ENCODE results near the gene GRPEL1. TPM values are rescaled to one million over a fixed set of nuclear protein-coding genes. Genes with fewer than 3 reads are reported as not detected.

The GRPEL1 gene
- total and polyA plus RNA-seq, 8 donors = 7.7 to 15.6 (median 11.3) TPM

GRCh38 chr4:7076696-7077082, 8.8 kb upstream of the GRPEL1 start:
- DNase-seq (no peak), FAIRE-seq (no peak), ATAC-seq (no peak)

GRCh38 chr4:7075962-7076695, 8.3 kb upstream of the GRPEL1 start:
- intact Hi-C loops (cut with DNase I) = loop anchor here in 2 of 3 donors (5.0 to 10.0 kb wide), 2 partner anchors 171 to 174 kb away; partner anchors contain the start of gene TBC1D14 (in 1 of the 2)
- peak in 1 of 4 donors; percentile 28 for ATAC-seq
- TF ChIP-seq, protein P1, sequence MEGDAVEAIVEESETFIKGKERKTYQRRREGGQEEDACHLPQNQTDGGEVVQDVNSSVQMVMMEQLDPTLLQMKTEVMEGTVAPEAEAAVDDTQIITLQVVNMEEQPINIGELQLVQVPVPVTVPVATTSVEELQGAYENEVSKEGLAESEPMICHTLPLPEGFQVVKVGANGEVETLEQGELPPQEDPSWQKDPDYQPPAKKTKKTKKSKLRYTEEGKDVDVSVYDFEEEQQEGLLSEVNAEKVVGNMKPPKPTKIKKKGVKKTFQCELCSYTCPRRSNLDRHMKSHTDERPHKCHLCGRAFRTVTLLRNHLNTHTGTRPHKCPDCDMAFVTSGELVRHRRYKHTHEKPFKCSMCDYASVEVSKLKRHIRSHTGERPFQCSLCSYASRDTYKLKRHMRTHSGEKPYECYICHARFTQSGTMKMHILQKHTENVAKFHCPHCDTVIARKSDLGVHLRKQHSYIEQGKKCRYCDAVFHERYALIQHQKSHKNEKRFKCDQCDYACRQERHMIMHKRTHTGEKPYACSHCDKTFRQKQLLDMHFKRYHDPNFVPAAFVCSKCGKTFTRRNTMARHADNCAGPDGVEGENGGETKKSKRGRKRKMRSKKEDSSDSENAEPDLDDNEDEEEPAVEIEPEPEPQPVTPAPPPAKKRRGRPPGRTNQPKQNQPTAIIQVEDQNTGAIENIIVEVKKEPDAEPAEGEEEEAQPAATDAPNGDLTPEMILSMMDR (IDR thresholded peaks at IDR 0.05) = no peak
- Histone ChIP-seq H3K27me3 (no peaks in the 10 kb centered on the region), H3K4me3 (no peak overlapping the region), H3K4me1 (no peaks in the 10 kb centered on the region), H3K27ac (no peak overlapping the region), H3K36me3 (no peaks in the 10 kb centered on the region), H3K9me3 (no peaks in the 10 kb centered on the region)
- no peak for DNase-seq
- 73 to 80% methylated on average over 25 of the region's 25 CpGs for WGBS, 2 donors
- FAIRE-seq = no peak

More at GRCh38 chr4:7076696-7077082, 8.8 kb upstream of the GRPEL1 start:
- TF ChIP-seq, protein P1 (IDR thresholded peaks at IDR 0.05) = no peak
- Histone ChIP-seq H3K27ac (no peak overlapping the region), H3K36me3 (no peaks in the 10 kb centered on the region), H3K4me1 (no peaks in the 10 kb centered on the region), H3K4me3 (no peak overlapping the region), H3K9me3 (no peaks in the 10 kb centered on the region), H3K27me3 (no peaks in the 10 kb centered on the region)
- 70 to 77% methylated on average over 6 of the region's 6 CpGs for WGBS, 2 donors
- intact Hi-C loops (cut with DNase I) = loop anchor here in 2 of 3 donors (5.0 to 10.0 kb wide), 2 partner anchors 172 to 174 kb away; partner anchors contain the start of gene TBC1D14 (in 1 of the 2)

DNA sequence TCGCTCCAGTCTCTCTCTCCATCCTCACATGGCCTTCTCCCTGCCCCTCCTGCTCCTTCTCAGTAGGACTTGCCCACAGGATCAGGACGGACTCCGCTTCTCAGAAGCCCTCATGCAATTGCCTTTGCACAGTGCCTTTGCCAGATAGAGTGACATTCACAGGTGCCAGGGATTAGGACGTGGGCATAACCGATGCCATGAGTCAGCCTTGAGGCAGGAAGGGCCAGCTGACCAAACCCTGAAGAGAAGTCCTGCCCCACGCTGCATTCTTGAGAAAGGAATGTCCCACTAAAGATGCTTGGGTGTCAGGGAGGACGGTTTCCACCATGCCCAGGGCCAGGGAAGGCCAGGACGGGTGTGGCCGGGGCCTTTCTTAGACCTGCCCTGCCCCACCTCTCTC, 6.6 kb upstream of the GRPEL1 start:
- WGBS, 2 donors = 71 to 81% methylated on average over 9 of the region's 9 CpGs
- FAIRE-seq = no peak
- H3K4me1 ChIP-seq = no peaks in the 10 kb centered on the region
- H3K27me3 ChIP-seq = no peaks in the 10 kb centered on the region
- no peak for ATAC-seq
- no peak for DNase-seq
- no peak overlapping the region for H3K4me3 ChIP-seq
- TF ChIP-seq, protein P1 (IDR thresholded peaks at IDR 0.05) = no peak
- intact Hi-C loops (cut with DNase I) = loop anchor here in 1 of 3 donors (10.0 kb wide), 1 partner anchor 170 kb away; the partner anchor contains the start of gene TBC1D14
- H3K27ac ChIP-seq = no peak overlapping the region
- H3K36me3 ChIP-seq = no peaks in the 10 kb centered on the region
- no peaks in the 10 kb centered on the region for H3K9me3 ChIP-seq

DNA sequence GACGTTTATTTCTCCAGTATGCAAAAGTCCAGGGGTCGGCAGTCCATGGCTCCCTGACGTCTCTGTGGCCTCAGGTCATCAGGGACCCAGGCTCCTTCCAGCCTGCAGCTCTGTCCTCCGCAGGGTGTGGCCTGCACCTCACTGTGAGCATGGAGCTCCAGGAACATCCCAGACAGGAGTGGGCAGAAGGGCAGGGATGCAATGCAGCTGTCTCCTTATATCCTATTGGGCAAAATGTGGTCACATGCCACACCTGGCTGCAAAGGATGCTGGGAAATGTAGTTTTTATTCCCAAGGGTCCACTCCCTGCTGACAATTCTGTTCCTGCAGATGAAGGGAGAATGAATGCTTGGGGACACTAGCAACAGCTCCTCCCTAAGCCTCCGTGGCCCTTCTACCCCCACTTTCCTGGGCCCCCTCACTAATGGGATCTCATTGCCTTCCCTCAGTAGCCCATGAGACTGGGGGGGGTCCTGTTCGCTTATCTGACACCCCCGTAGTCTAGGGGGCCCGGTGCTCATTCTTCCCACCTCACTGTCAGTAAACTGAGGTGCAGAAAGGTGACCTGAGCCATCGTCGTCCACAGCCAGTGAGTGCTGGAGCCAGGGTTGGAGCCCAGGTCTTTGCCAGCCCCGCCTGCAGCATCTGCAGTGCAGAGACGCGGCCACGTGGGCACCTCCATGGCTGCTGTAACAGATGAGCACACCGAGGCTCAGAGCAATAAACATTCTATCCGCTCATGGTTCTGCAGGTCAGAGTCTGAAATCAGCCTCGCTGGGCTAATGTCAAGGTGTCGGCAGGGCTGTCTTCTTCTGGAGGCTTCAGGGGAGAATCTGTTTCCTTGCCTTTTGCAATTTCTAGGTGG, 5.9 kb upstream of the GRPEL1 start:
- FAIRE-seq (no peak), ATAC-seq (peak in 2 of 4 donors; percentile 44 to 49)

More for the DNA sequence above, 5.9 kb upstream of the GRPEL1 start:
- 76 to 82% methylated on average over 18 of the region's 18 CpGs for WGBS, 2 donors
- H3K4me1 ChIP-seq = peaks cover 4% of the 10 kb centered on the region in 3 donors
- H3K27ac ChIP-seq = no peak overlapping the region
- no peaks in the 10 kb centered on the region for H3K36me3 ChIP-seq
- no peak overlapping the region for H3K4me3 ChIP-seq
- intact Hi-C loops (cut with DNase I) = loop anchor here in 1 of 3 donors (10.0 kb wide), 1 partner anchor 169 kb away; the partner anchor contains the start of gene TBC1D14
- TF ChIP-seq, protein P1 (IDR thresholded peaks at IDR 0.05) = no peak
- DNase-seq = no peak
- H3K9me3 ChIP-seq = no peaks in the 10 kb centered on the region
- H3K27me3 ChIP-seq = no peaks in the 10 kb centered on the region
